HG03039 (cell line): ENCODE measurements around the gene SPOCK1.

Source experiments
- ATAC-seq: cut with Tn5 transposase; IDR thresholded peaks from one replicate; pipeline ENCODE4 v1.9.1; 2021; ENCODE audit warnings: mild to moderate bottlenecking, moderate library complexity; ENCODE audit not compliant: unreplicated experiment

The SPOCK1 gene

GRCh38 chr5:137051161-137051560 lies 448.0 kb downstream of the SPOCK1 start:
- ATAC-seq = no peak

GRCh38 chr5:137040641-137041340 lies 458.3 kb downstream of the SPOCK1 start:
- no peak for ATAC-seq

GRCh38 chr5:137040024-137040423 lies 459.1 kb downstream of the SPOCK1 start:
- no peak for ATAC-seq

- ATAC-seq = no peak
These were observed 461.3 kb downstream of the SPOCK1 start for GRCh38 chr5:137037848-137038247.

- ATAC-seq = no peak
These were observed 462.5 kb downstream of the SPOCK1 start for GRCh38 chr5:137036640-137037039.

- ATAC-seq = no peak
These were observed 463.6 kb downstream of the SPOCK1 start for GRCh38 chr5:137035480-137035878.

- ATAC-seq = no peak
These were observed 464.2 kb downstream of the SPOCK1 start for GRCh38 chr5:137034764-137035479.

GRCh38 chr5:137034213-137034612 lies 464.9 kb downstream of the SPOCK1 start:
- no peak for ATAC-seq

- no peak for ATAC-seq
These were observed 466.2 kb downstream of the SPOCK1 start for GRCh38 chr5:137032929-137033328.

- ATAC-seq = no peak
These were observed 471.4 kb downstream of the SPOCK1 start for GRCh38 chr5:137027758-137028157.

GRCh38 chr5:137026296-137026695 lies 472.8 kb downstream of the SPOCK1 start:
- no peak for ATAC-seq

GRCh38 chr5:137024044-137024443 lies 475.1 kb downstream of the SPOCK1 start:
- no peak for ATAC-seq

GRCh38 chr5:137023371-137023770 lies 475.8 kb downstream of the SPOCK1 start:
- ATAC-seq = no peak

GRCh38 chr5:137022725-137023124 lies 476.4 kb downstream of the SPOCK1 start:
- ATAC-seq = no peak

GRCh38 chr5:137022043-137022442 lies 477.1 kb downstream of the SPOCK1 start:
- no peak for ATAC-seq

GRCh38 chr5:137019229-137019628 lies 479.9 kb downstream of the SPOCK1 start:
- no peak for ATAC-seq

- ATAC-seq = no peak
These were observed 482.3 kb downstream of the SPOCK1 start for GRCh38 chr5:137016783-137017324.

- no peak for ATAC-seq
These were observed 483.5 kb downstream of the SPOCK1 start for GRCh38 chr5:137015540-137016116.

- ATAC-seq = no peak
These were observed 484.4 kb downstream of the SPOCK1 start for GRCh38 chr5:137014731-137015130.

GRCh38 chr5:137010226-137010625 lies 488.9 kb downstream of the SPOCK1 start:
- ATAC-seq = no peak

GRCh38 chr5:137004279-137004678 lies 494.8 kb downstream of the SPOCK1 start:
- no peak for ATAC-seq

- ATAC-seq = no peak
These were observed 498.0 kb downstream of the SPOCK1 start for GRCh38 chr5:137001026-137001569.
